Measurements from ENCODE around the gene PPP1R16B. TPM values are rescaled to one million over a fixed set of nuclear protein-coding genes. Genes with fewer than 3 reads are reported as not detected.

Gene PPP1R16B
- total RNA-seq, 1 donor = not detected

DNA sequence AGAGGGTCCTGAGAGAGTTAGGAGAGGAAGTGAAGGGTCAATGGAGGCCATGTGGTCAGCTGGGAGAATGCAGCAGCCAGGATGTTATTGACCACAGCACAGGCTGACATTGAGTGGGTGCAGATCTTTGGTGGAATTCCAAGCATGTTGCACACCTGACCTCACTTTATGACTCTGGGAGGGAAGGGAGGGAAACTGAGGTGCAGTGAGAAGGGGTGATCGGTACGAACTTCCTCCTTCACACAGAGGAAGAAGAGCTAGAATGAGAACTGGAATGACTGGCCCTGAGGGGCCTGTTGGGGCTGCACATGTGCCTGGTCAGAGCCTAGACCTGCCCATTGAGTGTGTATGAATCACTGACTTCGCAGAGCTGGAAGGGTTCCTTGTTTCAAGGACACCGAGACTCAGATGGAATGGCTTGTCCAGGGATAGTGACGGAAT is 130.5 kb downstream of the PPP1R16B start:
- TF ChIP-seq, protein P1, sequence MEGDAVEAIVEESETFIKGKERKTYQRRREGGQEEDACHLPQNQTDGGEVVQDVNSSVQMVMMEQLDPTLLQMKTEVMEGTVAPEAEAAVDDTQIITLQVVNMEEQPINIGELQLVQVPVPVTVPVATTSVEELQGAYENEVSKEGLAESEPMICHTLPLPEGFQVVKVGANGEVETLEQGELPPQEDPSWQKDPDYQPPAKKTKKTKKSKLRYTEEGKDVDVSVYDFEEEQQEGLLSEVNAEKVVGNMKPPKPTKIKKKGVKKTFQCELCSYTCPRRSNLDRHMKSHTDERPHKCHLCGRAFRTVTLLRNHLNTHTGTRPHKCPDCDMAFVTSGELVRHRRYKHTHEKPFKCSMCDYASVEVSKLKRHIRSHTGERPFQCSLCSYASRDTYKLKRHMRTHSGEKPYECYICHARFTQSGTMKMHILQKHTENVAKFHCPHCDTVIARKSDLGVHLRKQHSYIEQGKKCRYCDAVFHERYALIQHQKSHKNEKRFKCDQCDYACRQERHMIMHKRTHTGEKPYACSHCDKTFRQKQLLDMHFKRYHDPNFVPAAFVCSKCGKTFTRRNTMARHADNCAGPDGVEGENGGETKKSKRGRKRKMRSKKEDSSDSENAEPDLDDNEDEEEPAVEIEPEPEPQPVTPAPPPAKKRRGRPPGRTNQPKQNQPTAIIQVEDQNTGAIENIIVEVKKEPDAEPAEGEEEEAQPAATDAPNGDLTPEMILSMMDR (IDR thresholded peaks at IDR 0.05; ENCODE audit: insufficient read depth, low read depth, low read length) = no peak
- DNase-seq (ENCODE audit: low read depth) = no peak
- H3K4me3 ChIP-seq (ENCODE audit: low read depth, low read length) = no peak overlapping the region

DNA sequence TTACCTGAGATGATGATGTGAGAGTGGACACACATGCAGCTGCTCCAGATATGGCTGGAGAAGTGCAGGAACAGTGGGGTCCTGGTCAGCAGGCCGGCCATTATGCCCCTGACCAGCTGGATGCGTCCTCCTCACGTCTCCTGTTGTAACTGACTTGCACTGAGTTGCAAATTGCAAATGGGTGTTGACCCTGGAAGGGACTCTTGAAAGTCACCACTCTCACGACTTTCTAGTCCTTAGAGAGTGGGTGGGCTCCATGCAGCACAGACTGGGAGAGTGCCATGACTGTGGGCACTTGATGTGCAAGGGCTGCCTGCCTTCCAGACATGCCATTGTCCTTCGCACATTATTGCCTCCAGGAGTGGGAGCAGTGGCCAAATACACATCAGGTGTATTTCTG is 131.5 kb downstream of the PPP1R16B start:
- TF ChIP-seq, protein P1 (IDR thresholded peaks at IDR 0.05; ENCODE audit: insufficient read depth, low read depth, low read length) = no peak
- DNase-seq (ENCODE audit: low read depth) = no peak
- no peak overlapping the region for H3K4me3 ChIP-seq (ENCODE audit: low read depth, low read length)

DNA sequence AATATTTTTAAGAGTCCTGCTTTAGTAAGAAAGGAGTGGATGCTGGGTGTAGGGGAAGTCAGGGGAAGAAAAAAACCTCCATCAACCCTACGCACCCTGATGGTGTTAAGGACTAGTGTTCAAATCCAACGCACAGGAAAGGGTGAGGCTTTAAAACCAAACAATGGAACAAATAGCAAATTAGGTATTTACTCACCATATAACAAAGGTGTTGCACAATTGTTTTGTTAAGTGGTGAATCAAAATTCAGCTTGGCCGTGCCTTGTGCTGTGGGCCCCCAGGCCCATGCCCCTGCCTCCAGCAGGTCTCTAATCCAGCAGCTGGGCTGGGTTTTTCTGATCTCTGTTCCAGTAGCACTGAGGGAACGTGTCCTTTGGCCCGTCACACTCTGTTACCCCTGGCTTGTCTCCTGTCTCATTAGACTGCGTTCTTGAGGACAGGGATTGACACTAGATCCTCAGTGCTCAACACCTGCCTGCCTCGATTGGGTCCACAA is 132.5 kb downstream of the PPP1R16B start:
- H3K4me3 ChIP-seq (ENCODE audit: low read depth, low read length) = no peak overlapping the region
- no peak for DNase-seq (ENCODE audit: low read depth)
- TF ChIP-seq, protein P1 (IDR thresholded peaks at IDR 0.05; ENCODE audit: insufficient read depth, low read depth, low read length) = no peak

DNA sequence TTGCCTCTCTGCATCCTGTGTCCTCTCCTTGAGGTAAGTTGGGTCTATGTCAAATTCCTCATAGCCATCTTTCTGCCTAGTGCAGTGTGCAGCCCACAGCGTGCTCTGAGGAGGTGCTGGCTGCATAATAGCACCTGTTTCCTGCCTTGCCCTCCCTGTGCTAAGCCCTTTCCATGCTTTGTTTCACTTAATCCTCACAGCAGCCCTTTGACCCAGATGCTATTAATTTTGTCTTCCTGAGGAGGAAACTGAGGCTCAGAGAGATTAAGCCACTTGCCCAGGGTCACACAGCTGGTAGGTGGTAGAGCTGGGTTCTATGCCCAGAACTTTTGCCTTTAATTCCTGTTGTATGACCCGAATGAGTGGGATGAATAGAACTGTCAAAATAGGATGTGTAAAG is 134.2 kb downstream of the PPP1R16B start:
- no peak overlapping the region for H3K4me3 ChIP-seq (ENCODE audit: low read depth, low read length)
- TF ChIP-seq, protein P1 (IDR thresholded peaks at IDR 0.05; ENCODE audit: insufficient read depth, low read depth, low read length) = no peak
- no peak for DNase-seq (ENCODE audit: low read depth)

DNA sequence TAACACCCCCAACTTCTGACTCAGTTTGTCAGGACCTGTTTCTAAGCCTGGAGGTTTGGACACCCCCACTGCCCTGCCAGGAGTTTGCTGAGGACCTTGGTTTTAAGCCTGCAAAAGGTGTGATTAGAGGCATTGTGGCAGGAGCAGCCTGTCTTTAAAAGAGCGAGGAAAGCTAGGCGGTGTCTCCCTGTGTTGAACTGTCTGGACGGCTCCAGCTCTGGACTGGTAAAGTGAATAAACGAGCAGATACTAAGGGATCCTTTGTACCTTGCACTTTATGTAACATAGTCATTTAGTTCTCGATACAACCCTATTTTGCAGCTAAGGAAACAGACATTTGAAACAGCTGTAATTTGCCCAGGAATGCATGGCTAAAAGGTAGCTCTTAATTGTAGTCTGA is 135.1 kb downstream of the PPP1R16B start:
- no peak overlapping the region for H3K4me3 ChIP-seq (ENCODE audit: low read depth, low read length)
- TF ChIP-seq, protein P1 (IDR thresholded peaks at IDR 0.05; ENCODE audit: insufficient read depth, low read depth, low read length) = no peak
- DNase-seq (ENCODE audit: low read depth) = no peak

DNA sequence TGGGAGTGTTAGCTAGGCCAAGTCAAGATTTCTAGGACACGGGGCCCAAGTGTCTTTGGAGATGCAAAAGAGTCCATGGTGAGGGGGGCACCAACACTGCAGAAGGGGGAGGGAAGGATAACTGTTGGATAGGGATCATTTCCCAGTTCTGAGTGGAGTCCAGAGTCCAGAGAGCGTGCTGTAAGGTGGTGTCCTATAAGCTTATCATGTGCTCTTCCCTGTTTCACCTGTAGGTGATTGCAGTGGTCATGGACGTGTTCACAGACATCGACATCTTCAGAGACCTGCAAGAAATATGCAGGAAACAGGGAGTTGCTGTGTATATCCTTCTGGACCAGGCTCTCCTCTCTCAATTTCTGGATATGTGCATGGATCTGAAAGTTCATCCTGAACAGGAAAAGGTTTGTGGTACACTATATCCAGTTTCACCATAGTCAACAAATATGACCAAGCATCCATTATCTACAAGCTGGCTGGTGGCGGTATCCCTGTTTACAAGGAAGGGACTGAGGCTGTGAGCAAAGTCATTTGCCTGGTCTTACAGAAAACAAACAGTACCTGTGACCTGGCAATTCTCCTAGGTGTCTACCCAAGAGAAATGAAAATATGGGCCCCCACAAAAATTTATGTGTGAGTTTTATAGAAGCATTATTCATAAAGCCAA is 136.4 kb downstream of the PPP1R16B start:
- no peak overlapping the region for H3K4me3 ChIP-seq (ENCODE audit: low read depth, low read length)
- TF ChIP-seq, protein P1 (IDR thresholded peaks at IDR 0.05; ENCODE audit: insufficient read depth, low read depth, low read length) = no peak
- no peak for DNase-seq (ENCODE audit: low read depth)

DNA sequence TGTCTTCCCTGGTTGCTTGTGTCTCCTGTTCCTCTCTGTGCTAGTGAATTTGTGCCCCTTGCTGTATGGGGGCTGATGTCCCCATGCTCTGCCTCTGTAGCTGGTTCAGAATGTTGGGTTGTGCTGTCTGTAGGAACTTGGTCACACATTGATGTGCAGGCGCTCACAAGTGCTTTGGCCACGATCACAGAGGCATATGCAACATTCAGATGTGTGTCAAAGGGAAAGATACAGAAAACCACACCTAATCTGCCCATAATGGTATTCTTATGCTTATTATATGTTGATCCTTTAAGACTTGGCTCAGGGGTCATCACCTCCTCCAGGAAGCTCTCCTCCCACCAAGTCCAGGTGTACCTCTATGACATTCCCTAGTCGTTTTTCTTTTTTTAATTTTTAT is 139.5 kb downstream of the PPP1R16B start:
- TF ChIP-seq, protein P1 (IDR thresholded peaks at IDR 0.05; ENCODE audit: insufficient read depth, low read depth, low read length) = no peak
- no peak for DNase-seq (ENCODE audit: low read depth)
- H3K4me3 ChIP-seq (ENCODE audit: low read depth, low read length) = no peak overlapping the region

All from fibroblast of villous mesenchyme (primary cell).